ENCODE results near the gene AKR1B15.
"Not testable (repeated sequence)": the region's sequence is repeated elsewhere in the genome, so short reads cannot be mapped to it uniquely, and the experiment has no call there.

AKR1B15 gene

DNA sequence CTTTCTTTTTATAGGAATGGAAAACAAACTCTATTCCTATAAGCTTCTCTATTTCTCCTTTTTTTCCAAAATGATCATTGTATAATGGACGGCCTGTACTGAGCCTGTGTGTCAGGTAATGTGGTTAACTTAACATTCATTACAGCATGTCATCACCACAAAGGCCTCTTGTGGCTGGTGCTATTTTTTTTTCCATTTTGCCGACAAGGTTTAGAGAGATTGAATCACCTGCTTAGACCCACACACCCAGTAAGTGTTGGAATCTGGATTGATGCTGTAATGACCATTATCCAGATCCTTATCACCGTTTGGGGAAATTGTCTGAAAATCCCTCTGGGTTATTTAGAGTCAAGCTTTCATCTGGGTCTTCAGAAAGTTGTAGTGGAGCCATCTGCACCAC is 18.5 kb downstream of the AKR1B15 start:
- no peak for DNase-seq

DNA sequence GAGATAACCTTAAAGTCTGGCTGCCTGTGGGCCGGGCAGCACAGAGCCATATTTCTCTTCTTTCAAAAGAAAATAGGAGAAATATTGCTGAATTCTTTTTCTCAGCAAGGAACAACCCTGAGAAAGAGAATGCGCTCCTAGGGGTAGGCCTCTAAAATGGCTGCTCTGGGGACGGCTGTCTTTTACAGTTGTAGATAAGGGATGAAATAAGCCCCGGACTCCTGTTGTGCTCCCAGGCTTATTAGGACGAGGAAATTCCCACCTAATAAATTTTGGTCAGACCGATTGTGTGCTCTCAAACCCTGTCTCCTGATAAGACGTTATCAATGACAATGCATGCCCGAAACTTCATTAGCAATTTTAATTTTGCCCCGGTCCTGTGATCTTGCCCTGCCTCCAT is 21.1 kb downstream of the AKR1B15 start:
- DNase-seq: not testable (repeated sequence)

DNA sequence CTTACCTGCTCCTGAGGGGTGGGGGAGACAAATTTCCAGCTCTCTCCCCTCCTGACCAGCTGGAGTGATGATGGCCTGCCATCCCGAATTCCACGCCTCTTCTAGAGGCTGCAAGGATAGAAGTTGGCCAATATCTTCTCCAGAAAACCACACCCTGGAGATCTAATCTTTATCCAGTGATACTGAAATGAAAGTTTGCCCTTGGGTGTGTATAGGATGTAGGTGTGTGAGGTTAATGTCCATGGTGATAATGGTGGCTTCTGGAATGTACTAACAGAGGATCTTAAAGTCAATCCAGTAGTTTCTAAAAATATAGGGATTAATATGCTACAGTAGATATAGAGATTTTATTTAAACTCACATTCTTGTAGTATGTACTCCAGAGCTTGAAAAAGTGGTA is 22.2 kb downstream of the AKR1B15 start:
- DNase-seq: no peak

DNA sequence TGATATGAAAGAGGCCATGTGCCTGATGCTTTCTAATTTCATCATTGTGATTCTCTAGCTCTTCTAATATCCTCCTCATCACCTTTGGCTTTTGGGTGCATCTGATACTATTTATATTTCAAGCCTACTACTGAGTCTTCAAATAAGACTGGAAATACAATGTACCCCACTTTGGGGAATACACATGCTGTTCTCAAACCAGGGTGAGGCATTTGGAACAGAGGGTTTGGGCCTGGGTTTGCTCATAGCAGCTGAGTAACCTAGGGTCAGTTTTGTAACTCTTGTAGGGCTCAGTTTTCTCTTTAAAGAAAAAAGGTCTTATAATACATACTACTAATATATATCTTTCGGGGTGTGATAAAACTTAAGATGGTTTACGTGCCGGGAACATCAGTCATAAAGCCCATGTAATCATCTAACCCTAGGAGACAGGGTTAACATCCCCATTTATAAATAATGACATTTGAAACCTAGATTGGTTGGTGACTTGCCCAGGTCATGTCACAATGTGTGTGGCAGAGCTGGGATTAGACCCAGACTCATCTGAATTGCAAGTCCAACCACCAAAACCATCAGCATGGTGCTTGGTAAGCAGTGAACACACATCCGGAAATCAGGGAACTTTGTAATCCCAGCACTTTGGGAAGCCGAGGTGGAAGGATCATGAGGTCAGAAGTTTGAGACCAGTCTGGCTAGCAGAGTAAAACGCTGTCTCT is 23.0 kb downstream of the AKR1B15 start:
- no peak for DNase-seq

DNA sequence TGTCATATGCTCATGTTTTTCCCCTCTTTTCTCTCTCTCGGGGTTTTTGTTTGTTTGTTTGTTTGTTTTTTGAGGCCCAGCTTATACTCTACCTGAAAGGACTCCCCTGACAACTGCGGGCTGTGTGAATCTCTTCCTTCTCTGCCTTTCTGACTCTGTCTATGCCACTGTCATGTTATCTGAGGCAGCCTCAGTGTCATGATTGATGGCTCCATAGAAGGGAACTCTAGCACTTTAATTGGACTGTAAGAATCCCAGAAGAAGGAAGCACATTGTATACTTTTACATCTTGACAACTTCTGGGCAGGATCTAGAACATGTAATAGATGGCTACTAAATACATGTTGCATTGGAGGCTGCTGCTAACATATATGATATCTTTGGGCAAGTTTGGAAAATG is 25.4 kb downstream of the AKR1B15 start:
- DNase-seq: no peak

DNA sequence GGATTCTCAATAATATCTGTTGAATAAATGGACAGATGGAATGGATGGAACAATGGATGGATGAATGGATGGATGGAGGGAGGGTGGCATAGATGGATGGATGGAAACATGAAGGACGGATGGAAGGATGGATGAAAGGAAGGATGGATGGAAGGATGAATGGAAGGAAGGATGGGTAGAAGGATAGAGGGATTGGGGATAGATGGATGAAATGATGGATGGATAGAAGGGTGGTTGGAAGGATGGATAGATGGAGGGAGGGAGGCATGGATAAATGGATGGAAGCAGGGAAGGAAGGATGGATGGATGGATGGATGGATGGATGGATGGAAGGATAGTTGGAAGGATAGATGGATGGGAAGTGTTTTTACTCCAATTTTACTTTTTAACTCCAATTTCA is 35.4 kb downstream of the AKR1B15 start:
- DNase-seq: no peak

DNA sequence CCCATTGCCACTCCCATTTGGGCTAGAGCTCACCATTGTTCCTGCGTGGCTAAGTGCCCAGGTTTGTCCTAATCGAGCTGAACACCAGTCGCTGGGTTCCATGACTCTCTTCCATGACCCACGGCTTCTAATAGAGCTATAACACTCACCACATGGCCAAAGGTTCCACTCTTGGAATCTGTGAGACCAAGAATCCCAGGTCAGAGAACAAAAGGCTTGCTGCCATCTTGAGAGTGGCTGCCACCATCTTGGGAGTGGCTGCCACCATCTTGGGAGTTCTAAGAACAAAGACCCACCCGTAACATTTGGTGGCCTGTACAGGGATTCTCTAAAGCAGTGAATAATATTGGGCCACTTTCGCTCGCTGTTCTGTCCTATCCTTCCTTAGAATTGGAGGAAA is 37.0 kb downstream of the AKR1B15 start:
- no peak for DNase-seq

DNA sequence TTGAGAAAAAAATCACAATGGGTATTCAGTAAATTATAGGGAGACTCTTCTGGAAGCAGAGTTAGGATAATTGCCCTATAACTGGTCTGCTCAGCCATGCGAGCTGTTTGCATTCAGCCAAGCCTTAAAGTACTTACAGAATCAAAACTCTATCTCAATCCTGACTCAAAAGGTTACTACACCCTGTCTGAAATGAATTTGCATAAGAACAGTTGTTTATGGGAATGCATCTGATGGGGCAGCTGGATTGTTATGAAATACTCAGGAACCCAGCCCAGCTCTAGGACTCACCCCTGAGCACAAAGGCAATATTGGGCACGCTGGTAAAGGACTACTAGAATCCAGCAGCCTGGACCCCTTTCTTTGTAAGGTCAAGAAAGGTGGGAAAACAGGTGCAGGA is 38.8 kb downstream of the AKR1B15 start:
- no peak for DNase-seq

DNA sequence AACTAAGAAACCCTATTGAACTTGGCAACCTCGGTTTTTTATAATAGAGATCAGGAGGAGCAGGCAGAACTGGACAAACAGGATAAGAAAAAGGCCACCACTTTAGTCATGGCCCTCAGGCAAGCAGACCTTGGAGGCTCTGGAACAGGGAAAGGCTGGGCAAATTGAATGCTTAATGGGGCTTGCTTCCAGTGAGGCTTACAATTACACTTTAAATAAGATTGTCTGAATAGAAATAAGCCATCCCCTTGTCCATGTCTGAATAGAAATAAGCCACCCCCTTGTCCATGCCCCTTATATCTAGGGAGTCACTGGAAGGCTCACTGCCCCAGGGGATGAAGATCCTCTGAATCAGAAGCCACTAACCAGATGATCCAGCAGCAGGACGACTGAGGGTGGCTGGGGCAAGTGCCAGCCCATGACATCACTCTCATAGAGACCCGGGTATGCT is 40.6 kb downstream of the AKR1B15 start:
- no peak for DNase-seq

DNA sequence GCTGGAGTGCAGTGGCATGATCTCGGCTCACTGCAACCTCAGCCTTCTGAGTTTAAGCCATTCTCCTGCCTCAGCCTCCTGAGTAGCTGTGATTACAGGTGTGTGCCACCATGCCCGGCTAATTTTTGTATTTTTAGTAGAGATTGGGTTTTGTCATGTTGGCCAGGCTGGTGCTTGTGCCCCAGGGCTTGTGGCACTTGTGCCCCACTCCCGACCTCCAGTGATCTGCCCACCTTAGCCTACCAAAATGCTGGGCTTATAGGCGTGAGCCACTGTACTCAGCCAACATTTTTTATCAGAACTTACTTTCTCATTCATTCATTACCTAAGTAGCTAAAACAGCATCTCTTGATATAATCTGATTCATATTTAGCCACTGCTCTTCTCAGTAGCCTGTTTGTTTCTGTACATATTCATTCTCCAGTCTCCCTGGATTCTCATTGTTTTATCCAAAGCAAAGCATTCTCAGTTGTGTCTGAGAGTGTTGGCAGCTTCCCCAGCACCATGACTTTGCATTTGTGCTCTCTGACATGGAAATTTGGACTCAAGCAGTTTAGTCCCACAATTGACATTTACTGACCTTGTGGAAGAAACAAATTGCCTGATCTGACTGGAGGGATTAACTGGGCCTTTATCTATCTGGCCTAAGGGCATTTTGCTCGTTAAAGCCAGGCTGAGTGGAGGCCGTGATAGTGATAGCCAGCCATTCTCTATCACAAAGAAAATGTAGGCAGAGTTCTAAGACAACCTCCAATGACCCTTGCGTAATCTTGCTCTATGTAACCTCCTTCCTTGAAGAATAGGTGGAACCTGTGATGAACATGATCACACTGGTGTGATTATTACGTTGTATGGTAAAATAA is 44.9 kb downstream of the AKR1B15 start:
- no peak for DNase-seq

DNA sequence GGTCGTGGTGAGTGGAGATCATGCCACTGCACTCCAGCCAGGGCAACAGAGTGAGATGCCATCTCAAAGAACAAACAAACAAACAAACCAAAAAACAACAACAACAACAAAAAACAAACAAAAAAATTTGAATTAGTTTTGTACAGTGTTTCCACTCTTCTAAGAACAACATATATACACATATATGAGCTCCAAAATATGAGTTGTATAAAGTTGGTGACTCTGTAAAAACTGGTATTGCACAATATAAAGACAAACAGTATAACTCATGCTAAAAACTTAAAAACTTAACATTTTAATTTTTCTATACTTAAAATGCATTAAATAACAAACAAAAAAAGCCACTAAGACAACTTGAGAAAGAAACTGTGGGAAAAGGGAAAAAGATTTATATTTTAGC is 46.0 kb downstream of the AKR1B15 start:
- no peak for DNase-seq

DNA sequence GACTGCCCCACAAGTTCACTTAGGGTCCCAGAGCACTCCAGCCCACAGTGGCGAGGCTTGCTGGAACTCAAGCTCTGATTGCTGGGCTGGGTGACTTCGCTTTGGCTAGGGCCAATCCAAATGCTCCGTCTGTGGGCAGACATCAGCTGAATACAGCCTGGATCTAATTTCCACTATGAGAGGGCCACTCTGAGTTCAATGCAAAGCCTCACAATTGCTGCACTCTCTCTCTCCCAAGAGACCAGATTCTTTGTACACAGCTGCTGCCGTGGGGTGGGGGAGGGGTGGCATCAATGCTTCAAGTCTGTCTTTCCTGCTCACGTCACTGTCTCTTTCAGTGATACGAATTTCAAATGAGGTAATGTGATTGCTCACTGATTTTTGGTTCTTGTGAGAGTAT is 50.5 kb downstream of the AKR1B15 start:
- DNase-seq: no peak

DNA sequence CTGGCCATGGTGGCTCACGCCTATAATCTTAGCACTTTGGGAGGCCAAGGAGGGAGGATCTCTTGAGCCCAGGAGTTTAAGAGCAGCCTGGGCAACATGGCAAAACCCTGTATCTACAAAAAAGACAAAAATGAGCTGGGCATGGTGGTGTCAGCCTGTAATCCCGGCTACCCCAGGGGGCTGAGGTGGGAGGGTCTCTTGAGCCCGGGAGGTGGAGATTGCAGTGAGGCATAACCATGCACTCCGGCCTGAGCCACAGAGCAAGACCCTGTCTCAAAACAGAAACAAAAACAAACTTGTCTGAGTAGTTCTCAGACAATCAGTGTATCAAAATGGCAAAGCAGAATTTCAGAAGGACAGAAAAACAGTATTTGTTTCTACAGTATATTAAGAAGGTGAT is 52.5 kb downstream of the AKR1B15 start:
- DNase-seq: no peak

DNA sequence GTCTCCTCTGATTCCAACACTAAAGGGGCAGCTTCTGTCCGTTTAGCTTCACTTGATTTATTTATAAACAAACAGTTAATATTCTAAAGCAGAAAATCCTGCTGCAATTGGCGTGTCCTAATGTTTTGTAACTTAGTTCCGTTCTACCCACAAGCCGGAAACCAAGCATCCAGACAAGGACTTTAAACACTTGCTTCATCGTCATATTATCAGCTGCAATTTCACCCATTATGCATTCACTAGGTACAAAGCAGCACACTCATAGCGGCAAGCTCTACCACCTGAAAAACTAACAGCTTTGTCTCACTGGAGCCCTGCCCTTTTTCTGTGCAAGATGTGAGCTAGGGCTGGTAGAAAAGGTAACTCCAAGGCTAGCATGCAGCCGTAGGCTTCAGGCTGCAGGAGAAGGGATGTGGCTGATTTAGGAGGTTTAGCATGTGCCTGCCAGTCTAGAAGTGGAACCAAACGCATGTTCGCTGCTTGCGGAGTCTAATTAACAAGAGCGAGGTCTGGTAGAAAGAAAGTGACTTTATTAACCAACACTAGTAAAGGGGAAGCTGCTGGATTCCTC is 54.1 kb downstream of the AKR1B15 start:
- no peak for DNase-seq

DNA sequence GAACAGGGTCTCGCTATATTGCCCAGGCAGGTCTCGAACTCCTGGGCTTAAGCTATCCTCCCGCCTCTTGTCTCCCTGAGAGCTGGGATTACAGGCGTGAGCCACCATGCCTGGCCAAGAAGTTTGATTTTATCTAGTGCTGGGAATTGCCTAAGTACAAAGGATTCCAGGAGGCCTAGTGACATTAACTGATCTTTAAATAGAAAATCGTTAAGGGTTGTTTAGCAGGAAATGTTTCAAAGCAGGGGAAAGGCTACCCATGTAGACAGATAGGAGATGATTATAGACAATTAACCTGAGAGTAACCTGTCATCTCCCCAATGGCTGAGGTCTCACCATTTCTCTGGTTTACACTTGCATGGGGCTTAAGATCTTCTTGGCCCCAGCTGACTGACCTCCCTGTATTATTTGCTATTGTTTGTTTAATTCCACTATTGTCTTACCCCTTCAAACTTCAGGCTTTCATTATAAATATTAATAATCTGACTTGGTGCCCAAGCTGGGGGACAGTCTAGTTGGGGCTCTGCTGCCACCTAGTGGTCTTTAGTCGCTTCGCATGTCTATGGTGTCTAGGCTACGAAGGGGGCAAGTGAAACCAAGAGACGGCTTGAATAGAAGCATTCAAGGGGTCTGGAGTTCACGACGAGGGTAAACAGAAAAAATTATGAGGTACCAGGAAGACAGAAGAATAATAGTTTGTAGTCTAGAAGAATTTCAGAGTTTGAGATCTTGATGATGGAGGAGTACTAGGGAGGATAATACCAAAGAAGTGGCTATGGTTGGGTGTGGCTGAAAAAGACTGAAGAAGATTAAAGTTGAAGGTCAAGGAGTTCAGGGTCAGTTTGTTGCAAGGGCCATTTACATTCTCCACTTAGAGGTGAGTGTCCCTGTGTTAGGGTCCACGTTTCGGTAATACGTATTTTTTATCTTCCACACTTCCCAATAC is 57.3 kb downstream of the AKR1B15 start:
- peak; percentile 58 for DNase-seq

DNA sequence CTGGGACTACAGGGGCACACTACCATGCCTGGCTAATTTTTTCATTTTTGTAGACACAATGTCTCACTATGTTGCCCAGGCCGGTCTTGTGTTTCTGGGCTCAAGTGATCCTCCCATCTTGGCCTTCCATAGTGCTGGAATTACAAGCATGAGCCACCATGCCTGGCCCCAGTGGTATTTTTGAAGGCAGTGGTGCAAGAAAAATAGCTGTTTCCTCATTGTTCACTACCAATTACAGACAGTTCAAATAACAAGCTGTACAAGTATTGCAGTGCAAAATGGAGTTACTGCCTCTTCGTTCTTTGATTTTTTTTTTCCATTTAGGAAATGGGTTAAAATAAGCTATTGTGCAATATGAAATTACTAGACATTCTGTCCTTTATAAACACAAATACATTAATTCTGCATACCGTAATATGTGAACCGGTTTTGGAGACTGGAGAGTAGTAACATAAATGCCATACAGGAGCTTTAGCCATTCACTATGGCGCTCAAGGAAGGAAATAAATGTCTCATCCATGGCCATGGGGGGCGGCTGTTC is 62.8 kb downstream of the AKR1B15 start:
- DNase-seq: no peak

DNA sequence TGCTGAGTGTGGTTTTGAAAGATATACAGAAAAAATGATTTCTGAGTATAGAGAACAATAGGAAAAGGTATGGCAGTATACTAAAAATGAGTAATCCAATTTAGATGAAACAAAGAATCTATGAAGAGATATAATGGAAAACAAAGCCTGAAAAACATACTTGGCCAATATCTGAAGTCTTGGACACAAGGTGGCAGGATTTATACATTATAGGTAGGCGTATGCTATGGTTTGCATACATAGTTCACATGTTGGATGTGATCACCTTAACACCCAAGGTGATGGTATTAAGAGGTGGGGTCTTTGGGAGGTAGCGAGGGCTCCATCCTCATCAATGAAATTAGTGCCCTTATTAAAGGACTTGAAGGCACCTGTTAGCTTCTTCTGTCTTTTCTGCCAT is 63.3 kb downstream of the AKR1B15 start:
- DNase-seq: no peak

DNA sequence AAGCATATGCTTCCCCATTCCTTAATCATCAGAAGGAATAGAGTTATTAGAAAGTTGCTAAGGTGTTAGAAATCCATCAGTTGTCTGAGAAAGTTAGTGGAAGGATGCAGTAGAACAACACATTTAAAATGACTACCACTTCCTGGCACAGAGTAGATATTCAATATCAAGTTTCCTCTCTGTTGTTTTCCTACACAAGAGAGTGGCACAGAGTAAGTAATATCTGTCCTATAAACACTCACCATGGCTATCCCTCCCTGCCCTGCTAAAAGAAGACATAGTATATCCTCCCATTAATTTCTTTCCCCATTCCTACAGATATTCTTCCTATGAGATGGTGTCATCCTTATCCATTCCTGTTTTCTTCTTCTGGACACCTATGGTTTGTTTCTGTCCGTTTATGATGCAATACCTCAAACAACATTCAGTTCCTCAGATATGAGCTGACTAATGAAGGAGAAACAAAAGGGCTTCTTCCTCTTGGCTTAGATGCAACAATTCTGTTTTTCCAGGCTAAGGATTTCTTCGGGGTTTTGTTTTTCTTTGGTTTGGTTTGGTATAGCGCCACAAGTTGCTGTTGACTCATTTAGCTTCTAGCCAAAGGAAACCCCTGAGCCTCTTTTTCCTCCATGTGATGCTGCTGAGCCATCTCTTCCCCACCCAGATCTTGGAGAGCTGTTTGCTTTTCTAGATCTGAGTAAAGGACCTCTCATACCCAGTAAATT is 64.9 kb downstream of the AKR1B15 start:
- no peak for DNase-seq

DNA sequence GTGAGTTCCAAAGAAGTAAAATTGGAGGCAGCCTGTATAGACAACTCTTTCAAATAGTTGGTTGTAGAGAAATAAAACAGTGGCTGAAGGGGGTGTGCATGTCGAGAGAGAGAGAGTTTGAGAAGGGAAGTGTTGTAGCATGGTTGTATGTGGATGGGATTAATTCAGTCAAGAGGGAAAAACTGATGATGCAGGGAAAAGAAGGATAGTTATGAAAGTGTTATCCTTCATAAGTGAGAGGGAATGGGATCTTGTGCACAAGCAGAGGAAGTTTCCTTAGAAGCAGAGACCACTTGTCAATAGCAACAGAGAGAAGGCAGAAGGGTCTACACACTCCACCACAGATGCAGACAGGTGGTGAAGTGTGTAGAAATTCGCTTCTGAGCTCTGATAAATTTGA is 67.7 kb downstream of the AKR1B15 start:
- DNase-seq: no peak

DNA sequence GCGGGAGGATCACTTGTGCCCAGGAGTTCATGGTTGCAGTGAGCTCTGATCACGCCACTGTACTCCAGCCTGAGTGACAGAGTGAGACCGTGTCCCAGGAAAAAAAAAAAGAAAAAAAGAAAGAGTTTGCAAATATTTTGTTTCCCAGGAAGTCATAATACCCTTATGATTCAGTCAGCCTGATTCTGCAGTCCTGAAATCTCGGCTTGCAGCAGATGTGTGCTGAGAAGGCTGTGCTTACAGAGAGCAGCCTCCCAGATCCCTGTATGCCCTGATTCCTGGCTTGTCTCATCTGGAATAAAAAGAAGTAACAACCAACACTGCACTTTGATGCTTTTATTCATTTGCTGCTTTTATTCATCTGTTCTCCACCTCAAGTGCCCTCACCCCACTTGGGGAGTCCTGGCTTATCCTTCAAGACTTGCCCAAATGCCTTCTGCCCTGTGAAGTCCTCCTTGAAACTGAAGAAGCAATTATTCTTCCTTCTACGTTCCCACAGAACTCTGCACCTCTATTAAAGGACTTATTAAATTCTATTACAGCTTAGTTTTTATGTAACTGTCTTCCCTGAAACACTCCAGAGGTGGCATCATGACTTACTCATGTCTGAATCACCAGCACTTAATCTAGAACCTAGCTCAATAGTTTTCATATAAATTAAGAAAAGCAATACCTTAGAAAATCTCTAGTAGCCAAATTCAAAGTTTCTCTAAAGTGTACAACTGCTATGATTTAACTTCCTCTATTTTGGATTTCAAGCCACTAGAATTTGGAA is 70.0 kb downstream of the AKR1B15 start:
- DNase-seq: no peak

Data from CD4-positive, alpha-beta T cell treated with Interleukin-15 for 1 hour (primary cell).